Liver (tissue), 9 donors: Measurements from ENCODE around the gene TOPBP1. TPM values are rescaled to one million over a fixed set of nuclear protein-coding genes. Genes with fewer than 3 reads are reported as not detected.
A peak's percentile ranks its signal among the peaks of the same experiment; 100 is the strongest.

Experiments used
- DNase-seq: peaks from one replicate; pipeline ENCODE4 v3.0.0-alpha.2; 2017; ENCODE audit warnings: low spot score
- H3K27ac ChIP-seq, 2 donors: one replicate each; pipeline ENCODE4 v1.7.0; 2013; ENCODE audit warnings: inconsistent platforms in 2 of 2, low read length in 2 of 2, control low read depth in 1 of 2, low read depth in 1 of 2, mild to moderate bottlenecking in 1 of 2
- H3K27me3 ChIP-seq, 4 donors: one replicate each; pipeline versions ENCODE4 v1.6.1 to v1.7.0; 2013; ENCODE audit warnings: low read length in 3 of 4, inconsistent platforms in 1 of 4, mild to moderate bottlenecking in 1 of 4, moderate library complexity in 1 of 4; ENCODE audit not compliant: control insufficient read depth in 4 of 4, insufficient read depth in 4 of 4
- H3K36me3 ChIP-seq, 4 donors: one replicate each; pipeline versions ENCODE4 v1.6.1 to v1.7.0; 2013; ENCODE audit warnings: low read length in 3 of 4, mild to moderate bottlenecking in 3 of 4, low read depth in 1 of 4, moderate library complexity in 1 of 4; ENCODE audit not compliant: control insufficient read depth in 4 of 4, insufficient read depth in 3 of 4
- H3K4me1 ChIP-seq, 4 donors: one replicate each; pipeline versions ENCODE4 v1.6.1 to v1.7.0; 2013; ENCODE audit warnings: low read length in 3 of 4, mild to moderate bottlenecking in 3 of 4, moderate library complexity in 1 of 4; ENCODE audit not compliant: control insufficient read depth in 4 of 4, insufficient read depth in 4 of 4
- H3K4me3 ChIP-seq, 3 donors: one replicate each; pipeline versions ENCODE4 v1.6.1 to v1.7.0; 2013; ENCODE audit warnings: low read length in 3 of 3, control low read depth in 1 of 3, low read depth in 1 of 3, mild to moderate bottlenecking in 1 of 3
- H3K9ac ChIP-seq, 2 donors: one replicate each; pipeline ENCODE4 v1.7.0; 2013; ENCODE audit warnings: low read length in 2 of 2, mild to moderate bottlenecking in 2 of 2, moderate library complexity in 2 of 2, control low read depth in 1 of 2, low read depth in 1 of 2
- H3K9me3 ChIP-seq, 4 donors: one replicate each; pipeline versions ENCODE4 v1.6.1 to v1.7.0; 2013; ENCODE audit warnings: low read length in 3 of 4; ENCODE audit not compliant: control insufficient read depth in 4 of 4
- FOXA1 ChIP-seq: IDR thresholded peaks from 2 replicates; pipeline ENCODE4 v1.6.1; 2016; ENCODE audit warnings: antibody characterized with exemption
- FOXA2 ChIP-seq: IDR thresholded peaks from 2 replicates; pipeline ENCODE4 v1.6.1; 2016; ENCODE audit warnings: antibody characterized with exemption
- HNF4A ChIP-seq, 2 donors: conservative IDR thresholded peaks; 2 replicates each; pipeline ENCODE4 v1.6.1; 2016; ENCODE audit warnings: antibody characterized with exemption in 2 of 2, mild to moderate bottlenecking in 2 of 2
- HNF4G ChIP-seq: IDR thresholded peaks from 2 replicates; pipeline ENCODE4 v1.6.1; 2016; ENCODE audit warnings: antibody characterized with exemption
- NR2F2 ChIP-seq: IDR thresholded peaks from 2 replicates; pipeline ENCODE4 v1.6.1; 2016; ENCODE audit warnings: antibody characterized with exemption
- RAD21 ChIP-seq, 2 donors: IDR thresholded peaks; 2 replicates each; pipeline ENCODE4 v1.6.1; 2016; ENCODE audit warnings: antibody characterized with exemption in 2 of 2, mild to moderate bottlenecking in 2 of 2
- SP1 ChIP-seq: IDR thresholded peaks from 2 replicates; pipeline ENCODE4 v1.6.1; 2018; ENCODE audit warnings: antibody characterized with exemption, mild to moderate bottlenecking
- YY1 ChIP-seq: IDR thresholded peaks from 2 replicates; pipeline ENCODE4 v1.6.1; 2016; ENCODE audit warnings: antibody characterized with exemption, mild to moderate bottlenecking
- WGBS: extraction: QIAGEN DNeasy Blood & Tissue Kit; methylation state at CpG from one replicate; pipeline ENCODE4 v1.1.7; 2013; 5-methylcytosine and 5-hydroxymethylcytosine counted together
- polyA plus RNA-seq, 2 donors: library from polyadenylated mRNA; stranded (reverse) in 1 of 2; unstranded in 1 of 2; fragments of 200-250 nt in 1 of 2; fragments of >200 nt in 1 of 2; fragmentation: Nextera tagmentation in 1 of 2; extraction: Ambion mirVana in 1 of 2; gene quantifications; one replicate each; pipeline versions ENCODE4 v1.2.1 to v1.2.3, GENCODE V29; 2013 to 2015
- total RNA-seq, 2 donors: library from RNA; depleted of rRNA; stranded (reverse); fragments of >200 nt; gene quantifications; one replicate each; pipeline ENCODE4 v1.2.3, GENCODE V29; 2014
- TF ChIP-seq, protein P1 (sequence below): IDR thresholded peaks from 2 replicates; pipeline ENCODE4 v1.6.1; 2016; ENCODE audit warnings: antibody characterized with exemption, mild to moderate bottlenecking
- TF ChIP-seq, protein P2 (sequence below): fragments of 150-350 bp; IDR thresholded peaks from 2 replicates; pipeline ENCODE4 v1.5.1; 2017; ENCODE audit warnings: improper control_type of control experiment, low read depth, low read length; ENCODE audit not compliant: missing input control
- TF ChIP-seq, protein P3 (sequence below): IDR thresholded peaks from 2 replicates; pipeline ENCODE4 v1.6.1; 2016; ENCODE audit warnings: antibody characterized with exemption
- TF ChIP-seq, protein P4 (sequence below): IDR thresholded peaks from 2 replicates; pipeline ENCODE4 v1.6.1; 2016; ENCODE audit warnings: antibody characterized with exemption
- donor health status: healthy.
- donor health status: healthy.
- donor health status: healthy.
- donor health status: healthy.
- donor health status: healthy.

The TOPBP1 gene
- total and polyA plus RNA-seq, 4 donors: 3.3 to 22.9 (median 8.7) TPM

DNA sequence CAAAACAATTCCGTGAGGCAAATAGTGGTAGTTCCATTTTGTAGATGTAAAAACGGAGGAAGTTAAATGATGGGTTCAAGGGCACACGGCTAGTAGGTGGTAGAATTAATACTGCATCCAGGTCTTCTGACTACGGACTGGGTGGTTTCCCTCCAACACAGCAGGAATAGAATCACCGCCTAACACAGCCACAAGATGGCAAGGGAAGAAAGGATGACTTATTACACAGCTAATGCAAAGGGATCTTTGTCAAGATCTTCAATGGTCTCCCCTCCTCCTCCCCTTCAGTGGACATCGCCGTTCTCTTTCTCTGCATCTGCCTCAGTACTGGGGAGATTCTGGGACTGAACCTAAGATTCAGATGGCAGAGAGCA is 524 bp upstream of the TOPBP1 start:
- Histone ChIP-seq H3K4me1 (peaks cover 3 to 34% (median 27%) of the 10 kb centered on the region in 4 donors), H3K4me3 (peak overlapping the region; percentile 82 to 99 (median 97)), H3K27ac (peak overlapping the region; percentile 66 to 71), H3K27me3 (no peaks in the 10 kb centered on the region), H3K9ac (peak overlapping the region; percentile 49 to 93), H3K36me3 (peaks cover 0 to 5% (median 0%) of the 10 kb centered on the region in 4 donors), H3K9me3 (no peaks in the 10 kb centered on the region)
- TF ChIP-seq, protein P1, sequence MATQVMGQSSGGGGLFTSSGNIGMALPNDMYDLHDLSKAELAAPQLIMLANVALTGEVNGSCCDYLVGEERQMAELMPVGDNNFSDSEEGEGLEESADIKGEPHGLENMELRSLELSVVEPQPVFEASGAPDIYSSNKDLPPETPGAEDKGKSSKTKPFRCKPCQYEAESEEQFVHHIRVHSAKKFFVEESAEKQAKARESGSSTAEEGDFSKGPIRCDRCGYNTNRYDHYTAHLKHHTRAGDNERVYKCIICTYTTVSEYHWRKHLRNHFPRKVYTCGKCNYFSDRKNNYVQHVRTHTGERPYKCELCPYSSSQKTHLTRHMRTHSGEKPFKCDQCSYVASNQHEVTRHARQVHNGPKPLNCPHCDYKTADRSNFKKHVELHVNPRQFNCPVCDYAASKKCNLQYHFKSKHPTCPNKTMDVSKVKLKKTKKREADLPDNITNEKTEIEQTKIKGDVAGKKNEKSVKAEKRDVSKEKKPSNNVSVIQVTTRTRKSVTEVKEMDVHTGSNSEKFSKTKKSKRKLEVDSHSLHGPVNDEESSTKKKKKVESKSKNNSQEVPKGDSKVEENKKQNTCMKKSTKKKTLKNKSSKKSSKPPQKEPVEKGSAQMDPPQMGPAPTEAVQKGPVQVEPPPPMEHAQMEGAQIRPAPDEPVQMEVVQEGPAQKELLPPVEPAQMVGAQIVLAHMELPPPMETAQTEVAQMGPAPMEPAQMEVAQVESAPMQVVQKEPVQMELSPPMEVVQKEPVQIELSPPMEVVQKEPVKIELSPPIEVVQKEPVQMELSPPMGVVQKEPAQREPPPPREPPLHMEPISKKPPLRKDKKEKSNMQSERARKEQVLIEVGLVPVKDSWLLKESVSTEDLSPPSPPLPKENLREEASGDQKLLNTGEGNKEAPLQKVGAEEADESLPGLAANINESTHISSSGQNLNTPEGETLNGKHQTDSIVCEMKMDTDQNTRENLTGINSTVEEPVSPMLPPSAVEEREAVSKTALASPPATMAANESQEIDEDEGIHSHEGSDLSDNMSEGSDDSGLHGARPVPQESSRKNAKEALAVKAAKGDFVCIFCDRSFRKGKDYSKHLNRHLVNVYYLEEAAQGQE: no peak
- TF ChIP-seq, protein P2, sequence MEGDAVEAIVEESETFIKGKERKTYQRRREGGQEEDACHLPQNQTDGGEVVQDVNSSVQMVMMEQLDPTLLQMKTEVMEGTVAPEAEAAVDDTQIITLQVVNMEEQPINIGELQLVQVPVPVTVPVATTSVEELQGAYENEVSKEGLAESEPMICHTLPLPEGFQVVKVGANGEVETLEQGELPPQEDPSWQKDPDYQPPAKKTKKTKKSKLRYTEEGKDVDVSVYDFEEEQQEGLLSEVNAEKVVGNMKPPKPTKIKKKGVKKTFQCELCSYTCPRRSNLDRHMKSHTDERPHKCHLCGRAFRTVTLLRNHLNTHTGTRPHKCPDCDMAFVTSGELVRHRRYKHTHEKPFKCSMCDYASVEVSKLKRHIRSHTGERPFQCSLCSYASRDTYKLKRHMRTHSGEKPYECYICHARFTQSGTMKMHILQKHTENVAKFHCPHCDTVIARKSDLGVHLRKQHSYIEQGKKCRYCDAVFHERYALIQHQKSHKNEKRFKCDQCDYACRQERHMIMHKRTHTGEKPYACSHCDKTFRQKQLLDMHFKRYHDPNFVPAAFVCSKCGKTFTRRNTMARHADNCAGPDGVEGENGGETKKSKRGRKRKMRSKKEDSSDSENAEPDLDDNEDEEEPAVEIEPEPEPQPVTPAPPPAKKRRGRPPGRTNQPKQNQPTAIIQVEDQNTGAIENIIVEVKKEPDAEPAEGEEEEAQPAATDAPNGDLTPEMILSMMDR: no peak
- TF ChIP-seq RAD21 (IDR thresholded peaks at IDR 0.05): peak; percentile 69
- WGBS: 6% methylated on average over 7 of the region's 7 CpGs
- DNase-seq: no peak

DNA sequence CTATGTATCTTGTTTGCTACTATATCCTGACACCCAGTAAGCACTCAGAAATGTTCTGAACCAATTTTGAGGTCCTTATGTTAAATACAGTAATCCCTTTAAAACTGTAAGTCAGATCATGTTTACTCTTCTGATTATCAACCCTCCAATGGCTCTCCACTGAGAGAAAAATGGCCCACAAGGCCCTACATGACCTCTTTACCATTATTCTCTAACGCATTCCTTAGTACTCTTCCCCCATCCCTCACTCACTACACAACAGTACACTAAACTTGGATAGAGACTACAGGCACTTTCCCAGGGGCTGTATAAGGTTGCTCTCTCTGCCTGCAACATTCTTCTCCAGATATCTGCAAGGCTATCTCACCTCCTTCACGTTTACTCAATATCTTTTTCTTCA is 1.9 kb downstream of the TOPBP1 start:
- Histone ChIP-seq H3K36me3 (peaks cover 1 to 14% (median 7%) of the 10 kb centered on the region in 4 donors), H3K4me3 (no peak overlapping the region), H3K4me1 (peaks cover 3 to 33% (median 27%) of the 10 kb centered on the region in 4 donors), H3K27ac (no peak overlapping the region), H3K9ac (no peak overlapping the region), H3K27me3 (no peaks in the 10 kb centered on the region), H3K9me3 (no peaks in the 10 kb centered on the region)
- WGBS: 89% methylated on average over 2 of the region's 2 CpGs
- no peak for DNase-seq
- TF ChIP-seq, protein P3, sequence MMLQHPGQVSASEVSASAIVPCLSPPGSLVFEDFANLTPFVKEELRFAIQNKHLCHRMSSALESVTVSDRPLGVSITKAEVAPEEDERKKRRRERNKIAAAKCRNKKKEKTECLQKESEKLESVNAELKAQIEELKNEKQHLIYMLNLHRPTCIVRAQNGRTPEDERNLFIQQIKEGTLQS: no peak

DNA sequence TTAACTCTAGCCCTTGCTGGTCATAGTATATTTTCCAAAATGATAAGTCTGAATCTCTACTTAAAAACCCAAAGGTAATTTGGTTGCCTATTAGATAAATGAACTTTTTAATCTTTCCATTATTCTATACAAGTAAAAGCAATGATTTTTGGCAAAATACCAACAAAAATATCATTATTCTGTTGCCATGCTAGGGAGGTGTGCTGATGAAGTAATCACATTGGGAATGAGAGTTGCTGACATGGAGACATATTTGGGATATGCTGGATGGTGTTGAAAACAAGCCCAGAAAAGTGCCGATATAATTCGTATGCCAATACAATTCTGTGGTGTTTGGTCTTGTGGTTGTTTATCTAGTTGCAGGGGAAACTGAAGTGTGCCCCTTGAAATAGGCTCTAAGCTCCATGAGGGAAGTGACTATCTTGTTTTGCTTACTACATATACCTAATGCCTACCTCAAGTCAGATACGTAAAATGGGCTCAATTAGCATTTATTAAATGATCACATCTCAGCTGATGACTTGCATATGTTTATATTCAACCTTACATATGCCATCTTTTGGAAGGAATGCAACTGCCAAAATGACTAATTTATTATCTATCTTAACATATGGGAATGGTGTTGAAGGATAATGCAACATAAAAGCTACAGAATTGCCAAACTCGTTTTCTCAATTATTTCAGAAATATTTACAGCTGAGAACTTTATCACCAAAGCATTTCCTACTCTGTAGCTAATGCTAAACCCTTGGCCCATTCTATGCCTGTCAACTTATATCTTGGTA is 5.8 kb downstream of the TOPBP1 start:
- Histone ChIP-seq H3K27ac (no peak overlapping the region), H3K4me3 (no peak overlapping the region), H3K27me3 (no peaks in the 10 kb centered on the region), H3K9me3 (no peaks in the 10 kb centered on the region), H3K36me3 (peaks cover 4 to 20% (median 12%) of the 10 kb centered on the region in 4 donors), H3K4me1 (peaks cover under 1 to 3% (median 2%) of the 10 kb centered on the region in 4 donors), H3K9ac (no peak overlapping the region)
- TF ChIP-seq, protein P3: no peak
- no peak for TF ChIP-seq HNF4G
- TF ChIP-seq, protein P4, sequence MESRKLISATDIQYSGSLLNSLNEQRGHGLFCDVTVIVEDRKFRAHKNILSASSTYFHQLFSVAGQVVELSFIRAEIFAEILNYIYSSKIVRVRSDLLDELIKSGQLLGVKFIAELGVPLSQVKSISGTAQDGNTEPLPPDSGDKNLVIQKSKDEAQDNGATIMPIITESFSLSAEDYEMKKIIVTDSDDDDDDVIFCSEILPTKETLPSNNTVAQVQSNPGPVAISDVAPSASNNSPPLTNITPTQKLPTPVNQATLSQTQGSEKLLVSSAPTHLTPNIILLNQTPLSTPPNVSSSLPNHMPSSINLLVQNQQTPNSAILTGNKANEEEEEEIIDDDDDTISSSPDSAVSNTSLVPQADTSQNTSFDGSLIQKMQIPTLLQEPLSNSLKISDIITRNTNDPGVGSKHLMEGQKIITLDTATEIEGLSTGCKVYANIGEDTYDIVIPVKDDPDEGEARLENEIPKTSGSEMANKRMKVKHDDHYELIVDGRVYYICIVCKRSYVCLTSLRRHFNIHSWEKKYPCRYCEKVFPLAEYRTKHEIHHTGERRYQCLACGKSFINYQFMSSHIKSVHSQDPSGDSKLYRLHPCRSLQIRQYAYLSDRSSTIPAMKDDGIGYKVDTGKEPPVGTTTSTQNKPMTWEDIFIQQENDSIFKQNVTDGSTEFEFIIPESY: no peak
- TF ChIP-seq YY1: no peak
- TF ChIP-seq, protein P1: no peak
- no peak for TF ChIP-seq NR2F2
- TF ChIP-seq FOXA2: no peak
- TF ChIP-seq SP1: no peak
- no peak for TF ChIP-seq HNF4A (conservative IDR thresholded peaks at IDR 0.05)
- no peak for TF ChIP-seq FOXA1
- 94% methylated on average over 4 of the region's 4 CpGs for WGBS
- no peak for DNase-seq
